AG20443 (cell line): ENCODE results near the gene POLR2J2.
"Not testable (repeated sequence)": the region's sequence is repeated elsewhere in the genome, so short reads cannot be mapped to it uniquely, and the experiment has no call there.

ENCODE experiments used
- DNase-seq: peaks from one replicate; pipeline ENCODE4 v3.0.0; 2012; ENCODE audit warnings: low spot score, mixed read lengths

Gene POLR2J2

GRCh38 chr7:102671956-102672307 lies 469 bp upstream of the POLR2J2 start:
- DNase-seq: not testable (repeated sequence)

GRCh38 chr7:102667523-102667922 lies 3.9 kb downstream of the POLR2J2 start:
- DNase-seq: not testable (repeated sequence)

- DNase-seq: not testable (repeated sequence)
Observed at GRCh38 chr7:102666850-102667249, 4.6 kb downstream of the POLR2J2 start.

- DNase-seq: not testable (repeated sequence)
Observed at GRCh38 chr7:102664765-102665164, 6.7 kb downstream of the POLR2J2 start.

- not testable (repeated sequence) for DNase-seq
Observed at GRCh38 chr7:102649924-102650323, 21.5 kb downstream of the POLR2J2 start, which contains the start of gene SPDYE2B. TSS of gene SPDYE2B (plus strand) at chr7:102650319. CDS start at chr7:102652349, 2,030 bp downstream.

GRCh38 chr7:102647813-102648212 lies 23.6 kb downstream of the POLR2J2 start:
- DNase-seq: not testable (repeated sequence)

GRCh38 chr7:102643404-102643803 lies 28.1 kb downstream of the POLR2J2 start:
- DNase-seq: not testable (repeated sequence)

GRCh38 chr7:102642691-102643090 lies 28.8 kb downstream of the POLR2J2 start, which contains the start of gene UPK3BL1:
TSS of gene UPK3BL1 (minus strand) at chr7:102642791. CDS start at chr7:102642741, 50 bp downstream.
- DNase-seq: not testable (repeated sequence)

GRCh38 chr7:102638848-102639247 lies 32.6 kb downstream of the POLR2J2 start:
- DNase-seq: not testable (repeated sequence)

- not testable (repeated sequence) for DNase-seq
Observed at GRCh38 chr7:102636956-102637355, 34.5 kb downstream of the POLR2J2 start.

GRCh38 chr7:102635354-102635753 lies 36.1 kb downstream of the POLR2J2 start:
- DNase-seq: not testable (repeated sequence)

GRCh38 chr7:102634299-102634698 lies 37.2 kb downstream of the POLR2J2 start:
- DNase-seq: not testable (repeated sequence)

GRCh38 chr7:102630622-102631021 lies 40.8 kb downstream of the POLR2J2 start:
- DNase-seq: not testable (repeated sequence)

GRCh38 chr7:102627271-102627904 lies 44.1 kb downstream of the POLR2J2 start:
- DNase-seq: not testable (repeated sequence)

- DNase-seq: not testable (repeated sequence)
Observed at GRCh38 chr7:102618122-102618521, 53.3 kb downstream of the POLR2J2 start.

GRCh38 chr7:102616507-102617125 lies 54.8 kb downstream of the POLR2J2 start, which contains the start of gene RASA4:
TSS of gene RASA4 (minus strand) at chr7:102616756. CDS start at chr7:102616689, 67 bp downstream.
- not testable (repeated sequence) for DNase-seq
